Tibial nerve (tissue), 3 donors: ENCODE data around the gene LRRN4CL.

ENCODE experiments used
- POLR2A ChIP-seq, 2 donors: fragments of 450-650 bp; IDR thresholded peaks; one replicate each; pipeline ENCODE4 v1.6.1; 2017; ENCODE audit warnings: antibody characterized with exemption in 2 of 2, mild to moderate bottlenecking in 2 of 2, moderate library complexity in 2 of 2
- TF ChIP-seq, protein P1 (sequence below), 5 experiments: fragments of 200-600 bp in 3 of 5; fragments of 450-650 bp in 2 of 5; sonication (generic) in 3 of 5; IDR thresholded peaks; one replicate each; pipeline ENCODE4 v1.5.1; 2016 to 2019; ENCODE audit warnings: antibody characterized with exemption in 5 of 5, mild to moderate bottlenecking in 3 of 5, moderate library complexity in 2 of 5

DNA sequence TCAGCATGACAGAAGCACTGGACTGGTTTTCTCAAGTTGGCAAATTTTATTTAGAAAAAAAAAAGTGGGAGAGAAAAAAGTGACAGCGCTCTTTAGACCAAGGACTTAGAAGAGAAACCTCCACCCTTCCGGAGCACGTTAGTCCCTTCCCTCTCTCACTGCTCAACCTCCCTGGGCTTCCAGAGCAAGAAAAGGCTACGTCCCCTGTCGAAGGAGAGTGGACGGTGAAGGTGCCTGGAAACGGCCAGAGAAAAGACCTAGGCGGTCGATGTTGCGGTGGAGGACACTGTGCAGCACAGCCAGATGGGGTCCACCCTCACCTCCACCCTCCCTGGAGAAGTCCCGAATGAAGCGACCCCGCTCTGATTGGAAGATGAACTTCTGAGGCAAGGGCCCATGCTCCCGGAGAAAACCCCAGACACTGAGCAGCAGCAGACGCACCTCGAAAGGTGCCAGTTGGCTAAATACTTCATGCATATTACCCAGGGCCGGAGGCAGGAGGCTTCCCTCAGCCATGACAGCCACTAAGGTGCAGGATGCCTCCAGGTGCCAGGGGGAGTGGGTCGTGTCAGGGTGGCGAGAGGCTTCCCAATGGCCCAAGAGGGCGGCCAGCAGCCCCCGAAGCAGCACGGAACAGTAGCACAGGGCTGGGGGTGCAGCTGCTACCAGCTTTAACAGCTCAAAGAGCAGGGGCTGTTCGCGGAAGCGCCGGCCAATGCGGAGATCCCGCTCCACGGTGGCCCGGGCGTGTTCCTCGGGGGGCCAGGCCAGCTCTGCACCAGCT lies 42.3 kb downstream of the LRRN4CL start:
- TF ChIP-seq, protein P1, sequence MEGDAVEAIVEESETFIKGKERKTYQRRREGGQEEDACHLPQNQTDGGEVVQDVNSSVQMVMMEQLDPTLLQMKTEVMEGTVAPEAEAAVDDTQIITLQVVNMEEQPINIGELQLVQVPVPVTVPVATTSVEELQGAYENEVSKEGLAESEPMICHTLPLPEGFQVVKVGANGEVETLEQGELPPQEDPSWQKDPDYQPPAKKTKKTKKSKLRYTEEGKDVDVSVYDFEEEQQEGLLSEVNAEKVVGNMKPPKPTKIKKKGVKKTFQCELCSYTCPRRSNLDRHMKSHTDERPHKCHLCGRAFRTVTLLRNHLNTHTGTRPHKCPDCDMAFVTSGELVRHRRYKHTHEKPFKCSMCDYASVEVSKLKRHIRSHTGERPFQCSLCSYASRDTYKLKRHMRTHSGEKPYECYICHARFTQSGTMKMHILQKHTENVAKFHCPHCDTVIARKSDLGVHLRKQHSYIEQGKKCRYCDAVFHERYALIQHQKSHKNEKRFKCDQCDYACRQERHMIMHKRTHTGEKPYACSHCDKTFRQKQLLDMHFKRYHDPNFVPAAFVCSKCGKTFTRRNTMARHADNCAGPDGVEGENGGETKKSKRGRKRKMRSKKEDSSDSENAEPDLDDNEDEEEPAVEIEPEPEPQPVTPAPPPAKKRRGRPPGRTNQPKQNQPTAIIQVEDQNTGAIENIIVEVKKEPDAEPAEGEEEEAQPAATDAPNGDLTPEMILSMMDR (IDR thresholded peaks at IDR 0.05) = no peak
- TF ChIP-seq POLR2A (IDR thresholded peaks at IDR 0.05) = no peak
